ENCODE measurements around the gene NUP50.

Gene NUP50, protein sequence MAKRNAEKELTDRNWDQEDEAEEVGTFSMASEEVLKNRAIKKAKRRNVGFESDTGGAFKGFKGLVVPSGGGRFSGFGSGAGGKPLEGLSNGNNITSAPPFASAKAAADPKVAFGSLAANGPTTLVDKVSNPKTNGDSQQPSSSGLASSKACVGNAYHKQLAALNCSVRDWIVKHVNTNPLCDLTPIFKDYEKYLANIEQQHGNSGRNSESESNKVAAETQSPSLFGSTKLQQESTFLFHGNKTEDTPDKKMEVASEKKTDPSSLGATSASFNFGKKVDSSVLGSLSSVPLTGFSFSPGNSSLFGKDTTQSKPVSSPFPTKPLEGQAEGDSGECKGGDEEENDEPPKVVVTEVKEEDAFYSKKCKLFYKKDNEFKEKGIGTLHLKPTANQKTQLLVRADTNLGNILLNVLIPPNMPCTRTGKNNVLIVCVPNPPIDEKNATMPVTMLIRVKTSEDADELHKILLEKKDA

DNA sequence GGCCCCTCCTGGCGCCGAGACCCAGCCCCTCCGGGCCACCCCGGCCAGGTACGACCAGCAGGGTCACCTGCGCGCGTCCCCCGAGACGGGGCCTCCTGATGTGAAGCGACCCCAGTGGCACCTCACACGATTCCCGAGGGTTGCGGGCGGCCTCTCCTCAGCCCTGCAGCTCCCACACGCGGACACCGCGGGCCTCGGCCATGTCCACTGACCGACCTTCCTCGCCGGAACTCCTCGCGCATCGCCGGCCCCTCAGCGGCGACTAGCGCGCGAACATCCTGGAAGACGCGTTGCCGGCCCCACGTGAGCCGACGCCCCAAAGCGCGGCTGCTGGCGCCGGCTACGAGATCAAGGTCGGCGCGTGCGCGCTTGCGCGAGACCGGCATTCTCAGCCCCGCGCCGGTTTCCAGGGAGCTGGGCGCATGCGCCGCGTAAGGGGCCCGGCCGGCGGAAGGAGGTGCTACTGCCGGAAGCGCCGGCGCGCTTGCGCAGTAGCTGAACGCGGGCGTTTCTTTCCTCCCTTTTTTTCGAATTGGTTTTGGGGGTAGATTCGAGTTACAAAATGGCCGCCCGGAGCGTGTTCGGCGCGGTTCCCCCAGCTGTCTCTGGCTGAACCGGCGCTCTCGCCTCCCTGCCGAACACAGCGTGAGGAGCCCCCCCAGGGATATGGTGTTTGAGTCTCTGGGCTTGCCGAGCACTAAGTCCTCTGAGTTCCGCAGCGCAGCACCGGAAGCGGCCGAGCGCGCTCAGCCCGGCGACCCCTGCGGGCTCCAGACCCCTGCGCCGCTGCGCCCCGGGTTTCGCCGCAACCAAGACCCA, at the start of gene NUP50:
NUP50 (plus strand) TSS at position 475 of the 819 bp plus-strand sequence. CDS start 4,253 bp downstream, outside the sequence.
- TF ChIP-seq, protein P1, sequence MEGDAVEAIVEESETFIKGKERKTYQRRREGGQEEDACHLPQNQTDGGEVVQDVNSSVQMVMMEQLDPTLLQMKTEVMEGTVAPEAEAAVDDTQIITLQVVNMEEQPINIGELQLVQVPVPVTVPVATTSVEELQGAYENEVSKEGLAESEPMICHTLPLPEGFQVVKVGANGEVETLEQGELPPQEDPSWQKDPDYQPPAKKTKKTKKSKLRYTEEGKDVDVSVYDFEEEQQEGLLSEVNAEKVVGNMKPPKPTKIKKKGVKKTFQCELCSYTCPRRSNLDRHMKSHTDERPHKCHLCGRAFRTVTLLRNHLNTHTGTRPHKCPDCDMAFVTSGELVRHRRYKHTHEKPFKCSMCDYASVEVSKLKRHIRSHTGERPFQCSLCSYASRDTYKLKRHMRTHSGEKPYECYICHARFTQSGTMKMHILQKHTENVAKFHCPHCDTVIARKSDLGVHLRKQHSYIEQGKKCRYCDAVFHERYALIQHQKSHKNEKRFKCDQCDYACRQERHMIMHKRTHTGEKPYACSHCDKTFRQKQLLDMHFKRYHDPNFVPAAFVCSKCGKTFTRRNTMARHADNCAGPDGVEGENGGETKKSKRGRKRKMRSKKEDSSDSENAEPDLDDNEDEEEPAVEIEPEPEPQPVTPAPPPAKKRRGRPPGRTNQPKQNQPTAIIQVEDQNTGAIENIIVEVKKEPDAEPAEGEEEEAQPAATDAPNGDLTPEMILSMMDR (IDR thresholded peaks at IDR 0.05) = peak; percentile 38
- Histone ChIP-seq H3K27ac (peak within 1 kb of the TSS; percentile 93), H3K4me3 (ENCODE audit: low read depth in 1 of 2, low read length in 1 of 2) (peak within 1 kb of the TSS; percentile 94 to 96), H3K4me1 (ENCODE audit: control insufficient read depth in 1 of 2, insufficient read depth in 1 of 2, low read depth in 1 of 2, low read length in 1 of 2) (peaks cover 82 to 89% of the 10 kb centered on the region in 2 experiments), H3K9me3 (no peaks in the 10 kb centered on the region), H3K27me3 (no peaks in the 10 kb centered on the region), H3K36me3 (peaks cover 22% of the 10 kb centered on the region)

DNA sequence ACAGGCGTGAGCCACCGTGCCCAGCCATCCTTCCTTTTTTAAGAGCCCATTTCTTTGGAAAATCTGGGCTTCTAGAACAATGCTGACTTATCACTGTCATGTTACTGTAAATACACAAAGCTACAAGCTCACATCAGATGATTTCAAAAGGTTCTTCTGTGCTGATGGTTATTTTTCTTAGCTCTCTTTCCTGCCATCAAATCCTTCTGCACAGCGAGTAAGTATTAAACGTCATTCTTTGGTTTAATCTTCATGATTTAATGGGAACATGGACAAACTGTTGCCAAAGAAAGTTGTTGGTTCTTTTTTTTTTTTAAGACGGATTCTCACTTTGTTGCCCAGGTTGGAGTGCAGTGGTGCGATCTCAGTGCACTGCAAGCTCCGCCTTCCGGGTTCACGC, 43.3 kb upstream of the NUP50 start:
- Histone ChIP-seq H3K4me1 (ENCODE audit: control insufficient read depth in 1 of 2, insufficient read depth in 1 of 2, low read depth in 1 of 2, low read length in 1 of 2) (no peaks in the 10 kb centered on the region), H3K36me3 (no peaks in the 10 kb centered on the region), H3K9me3 (no peaks in the 10 kb centered on the region), H3K4me3 (ENCODE audit: low read depth in 1 of 2, low read length in 1 of 2) (no peak overlapping the region), H3K27me3 (no peaks in the 10 kb centered on the region), H3K27ac (no peak overlapping the region)
- TF ChIP-seq, protein P1 (IDR thresholded peaks at IDR 0.05) = no peak

DNA sequence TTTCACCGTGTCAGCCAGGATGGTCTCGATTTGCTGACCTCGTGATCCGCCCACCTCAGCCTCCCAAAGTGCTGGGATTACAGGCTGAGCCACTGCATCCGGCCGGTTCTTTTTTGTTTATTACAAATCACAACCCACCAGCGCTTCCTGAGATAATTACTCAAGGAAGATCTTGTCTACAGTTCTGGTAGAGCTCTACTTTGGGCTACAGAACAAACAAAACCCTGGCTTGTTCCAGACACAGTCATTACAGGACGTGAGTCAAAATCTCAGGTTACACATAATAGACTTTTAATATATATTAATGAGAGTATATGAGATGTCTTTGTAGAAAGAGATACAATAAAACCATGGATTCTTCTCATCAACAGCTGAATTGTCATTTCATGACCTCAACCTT, 42.8 kb upstream of the NUP50 start:
- TF ChIP-seq, protein P1 (IDR thresholded peaks at IDR 0.05) = no peak
- Histone ChIP-seq H3K27me3 (no peaks in the 10 kb centered on the region), H3K27ac (no peak overlapping the region), H3K4me1 (ENCODE audit: control insufficient read depth in 1 of 2, insufficient read depth in 1 of 2, low read depth in 1 of 2, low read length in 1 of 2) (no peaks in the 10 kb centered on the region), H3K9me3 (no peaks in the 10 kb centered on the region), H3K36me3 (no peaks in the 10 kb centered on the region), H3K4me3 (ENCODE audit: low read depth in 1 of 2, low read length in 1 of 2) (no peak overlapping the region)

DNA sequence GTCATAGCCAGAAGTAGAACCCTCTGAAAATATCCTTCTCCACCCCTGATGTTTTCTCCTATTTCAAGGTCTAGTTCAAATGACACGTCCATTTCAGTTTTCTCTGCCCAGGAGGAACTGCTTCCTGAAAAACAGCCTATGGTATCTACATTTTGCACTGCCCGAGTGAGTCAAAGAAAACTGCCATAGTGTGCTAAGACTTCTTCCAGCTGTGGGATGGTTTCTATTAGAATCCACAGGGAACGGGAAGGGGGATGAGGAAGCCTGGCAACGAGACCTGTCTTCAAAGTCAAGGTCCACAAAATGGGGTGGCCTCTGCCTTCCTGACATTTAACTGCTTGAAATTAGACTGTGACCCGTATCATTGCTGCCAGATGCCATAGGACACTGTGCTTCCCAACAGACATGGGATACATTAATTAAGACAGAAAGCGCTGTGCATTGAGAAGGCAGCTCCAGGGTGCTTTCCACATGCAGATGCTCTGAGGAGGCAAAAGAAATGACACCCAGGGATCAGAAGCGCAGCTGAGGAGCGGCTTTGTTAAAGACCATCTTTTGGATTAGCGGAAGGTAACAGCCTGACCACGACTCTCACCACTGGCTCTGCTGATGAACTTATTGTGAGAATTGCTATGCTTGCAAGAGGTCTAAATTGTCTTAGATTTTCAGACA, 39.4 kb upstream of the NUP50 start:
- H3K4me1 ChIP-seq (ENCODE audit: control insufficient read depth in 1 of 2, insufficient read depth in 1 of 2, low read depth in 1 of 2, low read length in 1 of 2) = peaks cover 3 to 10% of the 10 kb centered on the region in 2 experiments
- H3K27me3 ChIP-seq = no peaks in the 10 kb centered on the region
- H3K27ac ChIP-seq = no peak overlapping the region
- H3K9me3 ChIP-seq = no peaks in the 10 kb centered on the region
- H3K36me3 ChIP-seq = no peaks in the 10 kb centered on the region
- TF ChIP-seq, protein P1 (IDR thresholded peaks at IDR 0.05) = no peak
- H3K4me3 ChIP-seq (ENCODE audit: low read depth in 1 of 2, low read length in 1 of 2) = no peak overlapping the region

DNA sequence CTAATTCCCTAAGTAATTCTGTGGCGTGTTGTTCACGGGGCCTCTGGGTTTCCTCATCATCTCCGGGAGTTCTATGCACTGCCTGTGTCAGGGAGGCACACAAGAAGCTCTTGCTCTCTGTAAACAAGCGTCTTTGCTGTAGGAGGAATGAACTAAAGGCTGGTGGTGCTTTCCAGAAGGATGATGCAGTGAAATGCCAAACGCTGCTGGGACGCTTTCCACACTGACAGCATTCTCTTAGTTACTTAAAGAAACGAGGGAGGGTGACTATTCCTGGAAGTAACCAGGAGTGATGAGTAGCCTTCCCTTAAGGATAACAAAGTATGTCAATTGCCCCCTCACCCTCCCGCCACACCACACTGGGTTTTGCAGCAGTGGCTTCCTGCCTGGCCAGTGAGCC, 38.5 kb upstream of the NUP50 start:
- Histone ChIP-seq H3K36me3 (no peaks in the 10 kb centered on the region), H3K4me1 (ENCODE audit: control insufficient read depth in 1 of 2, insufficient read depth in 1 of 2, low read depth in 1 of 2, low read length in 1 of 2) (peaks cover 11 to 18% of the 10 kb centered on the region in 2 experiments), H3K9me3 (no peaks in the 10 kb centered on the region), H3K27ac (no peak overlapping the region), H3K27me3 (no peaks in the 10 kb centered on the region), H3K4me3 (ENCODE audit: low read depth in 1 of 2, low read length in 1 of 2) (no peak overlapping the region)
- TF ChIP-seq, protein P1 (IDR thresholded peaks at IDR 0.05) = no peak
